ENCODE data around the gene ECT2L.

GRCh38 chr6:138847884-138848283 is 52.0 kb downstream of the ECT2L start:
- no peak for TF ChIP-seq CTCF (IDR thresholded peaks at IDR 0.05; ENCODE audit: insufficient read depth, low read depth, low read length)
- TF ChIP-seq EZH2 (IDR thresholded peaks at IDR 0.05; ENCODE audit: insufficient read depth, low read length): no peak
